HG02981 (cell line): ENCODE results near the gene RAMAC.
A peak's percentile ranks its signal among the peaks of the same experiment; 100 is the strongest.
"Not testable (repeated sequence)": the region's sequence is repeated elsewhere in the genome, so short reads cannot be mapped to it uniquely, and the experiment has no call there.

Source experiments
- ATAC-seq: cut with Tn5 transposase; IDR thresholded peaks from one replicate; pipeline ENCODE4 v1.9.1; 2021; ENCODE audit warnings: mild to moderate bottlenecking, moderate library complexity; ENCODE audit not compliant: unreplicated experiment

Gene RAMAC

DNA sequence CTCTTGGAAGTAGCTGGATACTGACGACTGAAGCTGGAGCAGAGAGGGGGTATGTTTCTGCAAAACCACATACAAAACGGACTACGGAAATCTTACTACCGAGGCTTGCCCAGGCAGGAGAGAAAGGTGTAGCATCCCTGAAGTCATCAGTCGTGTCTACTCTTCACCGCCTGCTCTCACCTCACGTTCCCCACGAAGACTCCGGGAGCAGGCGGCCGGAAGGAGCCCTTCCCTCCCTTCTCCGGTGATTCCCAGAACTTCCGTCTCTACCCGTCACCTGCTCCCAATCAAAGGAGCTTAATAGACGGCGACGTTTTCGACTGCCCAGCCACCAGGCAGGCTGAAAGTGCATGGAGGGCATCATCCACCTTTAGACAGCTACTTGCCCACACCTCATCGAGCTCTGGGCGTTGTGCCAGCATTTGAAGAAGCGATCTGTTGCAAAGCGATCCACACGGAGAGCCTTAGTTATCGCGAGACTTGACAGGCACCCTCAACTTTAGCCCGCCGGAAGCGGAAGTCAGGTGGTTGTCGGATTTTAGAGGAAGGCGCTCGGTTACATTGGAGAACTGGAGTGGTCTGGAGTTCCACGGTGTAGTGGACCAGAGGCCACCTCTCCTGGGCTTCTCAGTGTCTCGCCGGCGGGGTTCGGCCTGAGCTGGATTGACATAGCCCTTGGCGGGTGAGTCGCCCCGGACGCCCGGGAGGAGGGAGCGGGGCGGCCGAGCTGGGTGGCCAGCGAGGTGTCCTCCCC is at the start of gene RAMAC:
Gene RAMAC, plus strand, starts transcription at position 523 of the 754 bp plus-strand sequence. CDS start 2,809 bp downstream, outside the sequence.
- ATAC-seq, result peak; percentile 94

GRCh38 chr15:82936966-82937711 is 48.9 kb upstream of the RAMAC start:
- no peak for ATAC-seq

- no peak for ATAC-seq
Measured at GRCh38 chr15:82937712-82938058, 48.3 kb upstream of the RAMAC start.

DNA sequence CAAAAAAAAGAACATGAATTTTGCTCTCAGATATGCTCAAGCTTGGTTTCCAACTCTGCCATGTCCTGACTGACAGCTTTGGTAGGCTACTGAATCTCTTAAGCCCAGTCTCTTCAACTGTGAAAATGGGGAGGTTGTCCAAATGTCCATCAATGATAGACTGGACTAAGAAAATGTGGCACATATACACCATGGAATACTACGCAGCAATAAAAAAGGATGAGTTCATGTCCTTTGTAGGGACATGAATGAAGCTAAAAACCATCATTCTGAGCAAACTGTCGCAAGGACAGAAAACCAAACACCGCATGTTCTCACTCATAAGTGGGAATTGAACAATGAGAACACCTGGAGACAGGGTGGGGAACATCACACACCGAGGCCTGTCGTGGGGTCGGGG is 46.3 kb upstream of the RAMAC start:
- not testable (repeated sequence) for ATAC-seq

DNA sequence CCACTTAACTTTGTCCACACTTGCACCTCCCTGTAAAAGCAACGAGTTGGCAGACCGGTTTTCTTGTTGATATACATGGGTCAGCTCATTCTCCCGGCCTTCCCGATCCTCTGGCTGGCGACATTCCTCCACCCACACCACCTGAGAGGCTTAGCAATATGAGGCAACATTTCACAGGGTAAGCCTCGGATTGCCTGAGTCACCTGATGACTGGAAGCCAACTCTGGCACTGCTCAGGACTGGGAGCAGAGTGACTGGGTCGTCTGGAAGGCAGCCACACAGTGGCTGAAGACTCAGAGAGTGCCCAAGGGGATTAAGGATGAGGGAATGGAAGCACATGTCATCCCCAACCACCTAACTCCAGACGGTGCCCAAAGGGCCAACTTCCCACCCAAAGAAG is 43.3 kb upstream of the RAMAC start:
- ATAC-seq, result no peak

DNA sequence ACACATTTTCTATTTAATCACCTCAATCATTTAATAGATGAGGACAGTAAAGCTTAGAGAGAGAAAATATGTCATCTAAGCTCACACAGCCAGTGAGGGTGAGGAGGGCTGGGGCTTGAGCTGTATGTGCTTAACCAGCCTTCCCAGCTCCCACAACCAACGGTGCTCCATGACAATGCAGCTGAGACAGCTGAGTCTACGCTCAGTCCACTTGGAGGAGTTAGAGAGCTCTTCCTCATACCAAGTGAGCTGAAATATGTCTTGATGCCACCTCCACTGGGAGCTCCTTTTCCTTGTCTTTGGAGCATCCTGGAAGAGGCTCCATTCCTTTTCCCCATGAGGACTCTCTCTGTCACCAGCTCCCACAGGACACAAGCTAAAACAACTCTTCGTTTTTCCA is 42.8 kb upstream of the RAMAC start:
- ATAC-seq, result no peak

DNA sequence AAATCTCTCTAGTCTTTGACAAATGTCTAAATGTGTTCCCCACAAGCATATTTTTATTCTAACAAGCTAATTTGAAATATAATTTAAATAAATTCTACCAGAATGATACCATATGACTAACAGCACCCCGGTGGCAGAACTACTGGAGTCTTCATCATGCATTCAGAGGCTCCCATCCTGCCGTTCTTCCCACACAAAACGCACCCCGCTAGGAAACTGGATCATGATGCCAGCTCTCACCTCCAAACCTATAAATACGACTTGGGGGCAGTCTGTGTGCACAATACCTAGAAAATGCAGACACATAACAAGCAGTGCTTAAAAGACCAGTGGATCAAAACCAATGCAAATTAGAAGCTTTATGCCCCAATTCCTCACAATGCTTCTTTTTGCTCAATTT is 42.0 kb upstream of the RAMAC start:
- no peak for ATAC-seq

GRCh38 chr15:82944821-82945220 is 41.2 kb upstream of the RAMAC start:
- ATAC-seq, result no peak

- no peak for ATAC-seq
Measured at GRCh38 chr15:82945326-82945725, 40.7 kb upstream of the RAMAC start.

- ATAC-seq, result no peak
Measured at GRCh38 chr15:82946155-82946701, 39.8 kb upstream of the RAMAC start.

- no peak for ATAC-seq
Measured at GRCh38 chr15:82950295-82950694, 35.7 kb upstream of the RAMAC start.

GRCh38 chr15:82950746-82951370 is 35.2 kb upstream of the RAMAC start:
- ATAC-seq, result peak; percentile 48

GRCh38 chr15:82951472-82952157 is 34.4 kb upstream of the RAMAC start:
- no peak for ATAC-seq

GRCh38 chr15:82952158-82953081 is 33.6 kb upstream of the RAMAC start, which contains the start of gene HOMER2:
HOMER2 (minus strand) TSS chr15:82952720; CDS start chr15:82952535, 185 bp downstream.
- ATAC-seq, result no peak

- no peak for ATAC-seq
Measured at GRCh38 chr15:82958638-82959037, 27.4 kb upstream of the RAMAC start.

- no peak for ATAC-seq
Measured at GRCh38 chr15:82959423-82959822, 26.6 kb upstream of the RAMAC start.

DNA sequence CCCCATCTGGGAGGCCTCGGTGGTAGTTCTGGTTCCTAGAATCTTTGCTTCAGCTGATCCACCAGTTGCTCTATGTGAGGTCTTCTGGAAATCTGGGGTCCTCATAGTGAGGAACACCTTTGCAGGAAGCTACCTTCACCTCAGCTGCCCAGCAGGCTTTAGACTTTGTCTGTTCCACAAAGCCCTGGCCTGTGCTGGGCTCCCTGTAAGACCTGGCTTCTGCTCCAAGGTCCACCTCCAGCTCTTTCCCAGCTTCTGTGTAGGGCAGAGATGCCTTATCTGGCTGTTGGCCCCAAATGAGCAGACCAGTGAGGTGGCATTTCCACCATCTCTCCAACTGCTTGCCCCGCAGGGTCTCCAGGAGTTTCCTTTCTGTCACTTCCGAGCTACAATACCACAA is 25.2 kb upstream of the RAMAC start:
- no peak for ATAC-seq

DNA sequence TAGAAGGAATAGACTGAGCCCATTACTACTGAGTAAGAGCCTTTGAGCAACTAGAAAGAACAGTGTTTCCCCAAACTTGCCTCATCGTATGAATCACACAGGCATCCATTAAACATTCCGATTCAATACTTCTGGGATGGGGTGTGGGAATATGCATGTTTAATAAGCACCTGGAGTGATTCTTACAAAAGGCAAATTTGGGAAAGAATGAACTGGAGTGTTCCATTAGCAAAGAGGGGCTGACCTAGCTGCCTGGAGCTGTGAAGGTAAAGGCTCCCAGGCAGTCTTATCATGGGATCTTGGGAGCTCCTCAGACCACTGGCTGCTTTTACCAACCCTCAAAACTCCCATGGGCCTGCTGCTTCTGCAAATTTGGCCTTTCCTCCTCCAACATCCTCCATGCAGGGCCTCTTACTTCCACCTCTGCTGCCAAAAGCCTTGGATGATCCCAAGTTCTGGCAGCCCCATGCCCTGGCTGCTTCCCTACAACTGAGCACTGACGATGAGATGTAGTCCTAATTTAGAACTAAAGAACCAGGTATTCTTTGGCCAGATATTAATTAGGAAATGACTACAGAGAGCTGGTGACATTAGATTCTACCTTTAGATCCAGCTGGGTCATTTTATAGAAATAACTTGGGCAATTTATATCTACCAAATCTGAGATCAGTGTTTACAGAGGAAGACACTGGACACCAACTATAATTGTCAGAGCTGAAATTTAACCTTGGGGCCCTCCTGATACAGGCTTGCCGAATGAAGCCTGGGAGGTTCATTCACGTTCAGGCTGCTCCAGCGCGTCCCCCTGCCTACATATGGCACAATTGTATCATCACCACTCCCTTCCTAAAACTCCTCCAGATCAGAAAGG is 22.3 kb upstream of the RAMAC start:
- no peak for ATAC-seq

GRCh38 chr15:82964890-82965289 is 21.1 kb upstream of the RAMAC start:
- ATAC-seq, result no peak
